AG08395 (cell line): ENCODE data around the gene PGAP6.

ENCODE experiments used
- DNase-seq: peaks from one replicate; pipeline ENCODE4 v3.0.0; 2012; ENCODE audit warnings: mixed read lengths, low spot score

Gene PGAP6

GRCh38 chr16:330741-331140 is 51.0 kb downstream of the PGAP6 start:
- no peak for DNase-seq

GRCh38 chr16:325375-326145 is 56.2 kb downstream of the PGAP6 start:
- DNase-seq, result no peak

- no peak for DNase-seq
Measured at GRCh38 chr16:324451-325334, 57.1 kb downstream of the PGAP6 start.

GRCh38 chr16:324201-324450 is 57.7 kb downstream of the PGAP6 start:
- no peak for DNase-seq

GRCh38 chr16:322476-323143 is 59.2 kb downstream of the PGAP6 start:
- no peak for DNase-seq

- DNase-seq, result no peak
Measured at GRCh38 chr16:321532-321931, 60.2 kb downstream of the PGAP6 start.
